ENCODE measurements around the gene UROD. TPM values are rescaled to one million over a fixed set of nuclear protein-coding genes. Genes with fewer than 3 reads are reported as not detected.
"Not testable (repeated sequence)": the region's sequence is repeated elsewhere in the genome, so short reads cannot be mapped to it uniquely, and the experiment has no call there.

Gene UROD
- total RNA-seq, 1 experiment from 2014 or later, result 92.2 TPM

- H3K9me3 Mint-ChIP-seq, result peaks cover 2 to 13% of the 10 kb centered on the region in 2 experiments; a peak in 2 of 5 replicates
- Histone ChIP-seq H2BK12ac (ENCODE audit: insufficient read length, low read depth, low read length) (no peak overlapping the region), H2BK15ac (ENCODE audit: low read depth, low read length) (no peak overlapping the region), H3K4ac (ENCODE audit: low read depth, low read length) (no peak overlapping the region), H4K20me1 (ENCODE audit: control insufficient read depth, insufficient read depth, insufficient read length) (no peaks in the 10 kb centered on the region), H3K9ac (ENCODE audit: extremely low read depth, insufficient read length, low read length) (no peak overlapping the region), H3K23me2 (ENCODE audit: insufficient read length, low read depth, low read length, poor library complexity, severe bottlenecking) (no peaks in the 10 kb centered on the region), H4K5ac (ENCODE audit: insufficient read length, low read depth, low read length) (no peak overlapping the region), H2AFZ (ENCODE audit: low read length) (no peak overlapping the region), H3K79me2 (ENCODE audit: insufficient read depth, low read length) (no peaks in the 10 kb centered on the region), H4K8ac (replicated peaks; ENCODE audit: insufficient read length, low read depth, low read length) (no peak overlapping the region), H2AK5ac (ENCODE audit: insufficient read length, low read length) (no peak overlapping the region), H3K4me1 (ENCODE audit: insufficient read depth, low read length) (no peaks in the 10 kb centered on the region), H3K9me3 (ENCODE audit: control insufficient read depth, low read depth, low read length) (no peaks in the 10 kb centered on the region), H2BK20ac (ENCODE audit: low read depth, low read length, poor library complexity, severe bottlenecking) (no peak overlapping the region), H3K4me2 (ENCODE audit: insufficient read depth, insufficient read length, low read length) (no peak overlapping the region), H3K79me1 (ENCODE audit: insufficient read depth, low read depth, low read length, poor library complexity, severe bottlenecking) (no peaks in the 10 kb centered on the region), H3T11ph (ENCODE audit: low read length) (no peak overlapping the region), H4K91ac (ENCODE audit: insufficient read length, low read depth, low read length) (no peak overlapping the region), H3K14ac (ENCODE audit: insufficient read depth, low read length) (no peak overlapping the region), H2BK5ac (ENCODE audit: insufficient read length, low read length) (no peak overlapping the region), H2BK120ac (ENCODE audit: low read depth, low read length, poor library complexity, severe bottlenecking) (no peak overlapping the region), H3K23ac (ENCODE audit: insufficient read length, low read depth, low read length) (no peak overlapping the region), H3K27ac (ENCODE audit: insufficient read length, low read depth, low read length) (no peak overlapping the region), H3K56ac (ENCODE audit: insufficient read length, low read depth, low read length) (no peak overlapping the region), H3K18ac (ENCODE audit: insufficient read length, low read depth, low read length) (no peak overlapping the region), H3K27me3 (ENCODE audit: insufficient read depth, low read length) (no peaks in the 10 kb centered on the region)
- no peak for DNase-seq
- no peaks in the 10 kb centered on the region for H3K4me1 Mint-ChIP-seq
- no peak overlapping the region for H3K4me3 Mint-ChIP-seq
- H3K27ac Mint-ChIP-seq, result no peak overlapping the region
- peaks cover 32 to 55% (median 49%) of the 10 kb centered on the region in 3 experiments for H3K36me3 Mint-ChIP-seq (ENCODE audit: insufficient read depth in 1 of 3, low read depth in 3 of 3)
- H3K27me3 Mint-ChIP-seq (ENCODE audit: low read depth), result no peaks in the 10 kb centered on the region
- WGBS (ENCODE audit: extremely low coverage, insufficient read length, low lambda C conversion rate), result no CpG with 5 or more reads among the region's 2 CpGs
- no peak for TF ChIP-seq CTCF (conservative IDR thresholded peaks at IDR 0.05)
Measured at GRCh38 chr1:44976252-44976651, 35.8 kb upstream of the UROD start.

- not testable (repeated sequence) for H3K4me1 ChIP-seq (ENCODE audit: insufficient read depth, low read length); H3K27ac Mint-ChIP-seq; H3K4me1 Mint-ChIP-seq; H3T11ph ChIP-seq (ENCODE audit: low read length); H2BK20ac ChIP-seq (ENCODE audit: low read depth, low read length, poor library complexity, severe bottlenecking); H3K27me3 Mint-ChIP-seq (ENCODE audit: low read depth); H3K27me3 ChIP-seq (ENCODE audit: insufficient read depth, low read length); H3K18ac ChIP-seq (ENCODE audit: insufficient read length, low read depth, low read length); H4K8ac ChIP-seq (replicated peaks; ENCODE audit: insufficient read length, low read depth, low read length); H2BK15ac ChIP-seq (ENCODE audit: low read depth, low read length); H3K23ac ChIP-seq (ENCODE audit: insufficient read length, low read depth, low read length); H3K9ac ChIP-seq (ENCODE audit: extremely low read depth, insufficient read length, low read length); H3K4ac ChIP-seq (ENCODE audit: low read depth, low read length); H2AFZ ChIP-seq (ENCODE audit: low read length); H2BK12ac ChIP-seq (ENCODE audit: insufficient read length, low read depth, low read length); H2BK5ac ChIP-seq (ENCODE audit: insufficient read length, low read length); H3K56ac ChIP-seq (ENCODE audit: insufficient read length, low read depth, low read length); H2AK5ac ChIP-seq (ENCODE audit: insufficient read length, low read length); H3K23me2 ChIP-seq (ENCODE audit: insufficient read length, low read depth, low read length, poor library complexity, severe bottlenecking); H3K9me3 ChIP-seq (ENCODE audit: control insufficient read depth, low read depth, low read length); H4K91ac ChIP-seq (ENCODE audit: insufficient read length, low read depth, low read length); H4K20me1 ChIP-seq (ENCODE audit: control insufficient read depth, insufficient read depth, insufficient read length); H2BK120ac ChIP-seq (ENCODE audit: low read depth, low read length, poor library complexity, severe bottlenecking); H3K14ac ChIP-seq (ENCODE audit: insufficient read depth, low read length); H3K4me3 Mint-ChIP-seq; H3K79me2 ChIP-seq (ENCODE audit: insufficient read depth, low read length); H3K27ac ChIP-seq (ENCODE audit: insufficient read length, low read depth, low read length); H4K5ac ChIP-seq (ENCODE audit: insufficient read length, low read depth, low read length); DNase-seq; H3K4me2 ChIP-seq (ENCODE audit: insufficient read depth, insufficient read length, low read length); H3K79me1 ChIP-seq (ENCODE audit: insufficient read depth, low read depth, low read length, poor library complexity, severe bottlenecking)
- Mint-ChIP-seq H3K36me3 (ENCODE audit: insufficient read depth in 1 of 3, low read depth in 3 of 3) (peaks cover 32 to 58% (median 44%) of the 10 kb centered on the region in 3 experiments), H3K9me3 (peaks cover 2 to 13% of the 10 kb centered on the region in 2 experiments; a peak in 2 of 5 replicates)
- no CpG with 5 or more reads among the region's 4 CpGs for WGBS (ENCODE audit: extremely low coverage, insufficient read length, low lambda C conversion rate)
Measured at GRCh38 chr1:44977372-44977771, 34.7 kb upstream of the UROD start.

Data from H9 (cell line).